Measurements from ENCODE around the gene NDST1. TPM values are rescaled to one million over a fixed set of nuclear protein-coding genes. Genes with fewer than 3 reads are reported as not detected.

The NDST1 gene
- polyA plus RNA-seq, 1 donor (not counting 4 experiments of a cell fraction or from before 2014, with no cell fraction given), result 24.9 TPM

DNA sequence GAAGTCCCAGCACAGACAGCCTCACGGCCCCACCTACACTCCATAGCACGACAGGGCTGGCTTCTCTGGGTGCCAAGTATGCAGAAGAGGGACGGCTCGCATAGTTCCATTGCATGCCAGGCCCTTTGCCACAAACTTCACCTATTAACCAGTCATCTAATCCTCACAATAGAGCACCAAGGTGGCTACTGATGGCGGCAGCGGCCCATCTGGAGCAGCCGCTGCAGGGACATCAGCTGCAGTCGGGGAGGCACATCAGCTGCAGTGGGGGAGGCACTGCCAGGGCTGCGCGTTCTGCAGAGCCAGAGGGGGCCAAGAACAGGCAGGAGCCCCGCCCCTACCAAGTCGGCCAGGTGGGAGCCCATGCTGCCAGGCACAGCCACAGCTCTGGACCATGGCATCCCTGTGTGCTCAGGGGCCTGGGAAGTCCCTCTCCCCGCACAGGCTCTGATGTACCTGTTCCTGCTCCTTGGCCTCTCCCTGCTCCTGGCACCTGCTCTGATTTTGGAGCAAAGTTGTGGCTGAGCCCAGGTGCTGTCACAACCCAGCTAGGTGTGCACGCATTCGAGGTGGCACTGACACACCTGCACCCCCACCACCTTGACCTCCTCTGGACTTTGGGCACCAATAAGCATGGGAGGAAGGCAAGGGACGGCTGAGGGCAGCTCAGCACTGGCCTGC is 71.0 kb downstream of the NDST1 start:
- H3K4me2 ChIP-seq (ENCODE audit: control insufficient read depth, extremely low read depth, insufficient read depth, low read depth, low read length), result no peak overlapping the region
- no peaks in the 10 kb centered on the region for H3K36me3 ChIP-seq (ENCODE audit: control insufficient read depth in 2 of 2, extremely low read depth in 1 of 2, insufficient read depth in 2 of 2, low read length in 2 of 2)
- no peaks in the 10 kb centered on the region for H3K79me2 ChIP-seq (ENCODE audit: control insufficient read depth, insufficient read depth, low read length)
- no peaks in the 10 kb centered on the region for H3K9me3 ChIP-seq (ENCODE audit: control insufficient read depth, low read depth, low read length)
- peaks cover 16% of the 10 kb centered on the region for H3K27me3 ChIP-seq (ENCODE audit: control insufficient read depth, extremely low read depth, insufficient read depth, low read length)
- FAIRE-seq (no peak), DNase-seq (ENCODE audit: low read depth, low spot score) (no peak)
- no peak overlapping the region for H3K4me3 ChIP-seq (ENCODE audit: control insufficient read depth in 2 of 3, extremely low read depth in 1 of 3, insufficient read depth in 2 of 3, low read depth in 1 of 3, low read length in 3 of 3)
- no peak overlapping the region for H3K27ac ChIP-seq (ENCODE audit: control insufficient read depth, insufficient read depth, low read length)
- H2AFZ ChIP-seq (ENCODE audit: control insufficient read depth, low read length), result no peak overlapping the region
- no peaks in the 10 kb centered on the region for H3K9me1 ChIP-seq (ENCODE audit: control insufficient read depth, extremely low read depth, insufficient read depth, low read length)
- TF ChIP-seq, protein P1, sequence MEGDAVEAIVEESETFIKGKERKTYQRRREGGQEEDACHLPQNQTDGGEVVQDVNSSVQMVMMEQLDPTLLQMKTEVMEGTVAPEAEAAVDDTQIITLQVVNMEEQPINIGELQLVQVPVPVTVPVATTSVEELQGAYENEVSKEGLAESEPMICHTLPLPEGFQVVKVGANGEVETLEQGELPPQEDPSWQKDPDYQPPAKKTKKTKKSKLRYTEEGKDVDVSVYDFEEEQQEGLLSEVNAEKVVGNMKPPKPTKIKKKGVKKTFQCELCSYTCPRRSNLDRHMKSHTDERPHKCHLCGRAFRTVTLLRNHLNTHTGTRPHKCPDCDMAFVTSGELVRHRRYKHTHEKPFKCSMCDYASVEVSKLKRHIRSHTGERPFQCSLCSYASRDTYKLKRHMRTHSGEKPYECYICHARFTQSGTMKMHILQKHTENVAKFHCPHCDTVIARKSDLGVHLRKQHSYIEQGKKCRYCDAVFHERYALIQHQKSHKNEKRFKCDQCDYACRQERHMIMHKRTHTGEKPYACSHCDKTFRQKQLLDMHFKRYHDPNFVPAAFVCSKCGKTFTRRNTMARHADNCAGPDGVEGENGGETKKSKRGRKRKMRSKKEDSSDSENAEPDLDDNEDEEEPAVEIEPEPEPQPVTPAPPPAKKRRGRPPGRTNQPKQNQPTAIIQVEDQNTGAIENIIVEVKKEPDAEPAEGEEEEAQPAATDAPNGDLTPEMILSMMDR (optimal IDR thresholded peaks at IDR 0.05 in 1 of 3, IDR thresholded peaks at IDR 0.05 in 1 of 3, conservative IDR thresholded peaks at IDR 0.05 in 1 of 3; ENCODE audit: extremely low read depth in 1 of 3, insufficient read depth in 2 of 3, low read length in 3 of 3), result no peak
- no peak for TF ChIP-seq EZH2 (IDR thresholded peaks at IDR 0.05; ENCODE audit: low read length)
- dilution Hi-C loops (cut with MboI; ENCODE audit: extremely low pct_ligation_motif_present, low sequenced_read_pairs), result no loop called here
- H3K9ac ChIP-seq (ENCODE audit: control insufficient read depth, extremely low read depth, insufficient read depth, low read length), result no peak overlapping the region
- H4K20me1 ChIP-seq (ENCODE audit: control insufficient read depth, extremely low read depth, insufficient read depth, low read length), result no peaks in the 10 kb centered on the region
- no peaks in the 10 kb centered on the region for H3K4me1 ChIP-seq (ENCODE audit: control insufficient read depth, extremely low read depth, insufficient read depth, low read length)

DNA sequence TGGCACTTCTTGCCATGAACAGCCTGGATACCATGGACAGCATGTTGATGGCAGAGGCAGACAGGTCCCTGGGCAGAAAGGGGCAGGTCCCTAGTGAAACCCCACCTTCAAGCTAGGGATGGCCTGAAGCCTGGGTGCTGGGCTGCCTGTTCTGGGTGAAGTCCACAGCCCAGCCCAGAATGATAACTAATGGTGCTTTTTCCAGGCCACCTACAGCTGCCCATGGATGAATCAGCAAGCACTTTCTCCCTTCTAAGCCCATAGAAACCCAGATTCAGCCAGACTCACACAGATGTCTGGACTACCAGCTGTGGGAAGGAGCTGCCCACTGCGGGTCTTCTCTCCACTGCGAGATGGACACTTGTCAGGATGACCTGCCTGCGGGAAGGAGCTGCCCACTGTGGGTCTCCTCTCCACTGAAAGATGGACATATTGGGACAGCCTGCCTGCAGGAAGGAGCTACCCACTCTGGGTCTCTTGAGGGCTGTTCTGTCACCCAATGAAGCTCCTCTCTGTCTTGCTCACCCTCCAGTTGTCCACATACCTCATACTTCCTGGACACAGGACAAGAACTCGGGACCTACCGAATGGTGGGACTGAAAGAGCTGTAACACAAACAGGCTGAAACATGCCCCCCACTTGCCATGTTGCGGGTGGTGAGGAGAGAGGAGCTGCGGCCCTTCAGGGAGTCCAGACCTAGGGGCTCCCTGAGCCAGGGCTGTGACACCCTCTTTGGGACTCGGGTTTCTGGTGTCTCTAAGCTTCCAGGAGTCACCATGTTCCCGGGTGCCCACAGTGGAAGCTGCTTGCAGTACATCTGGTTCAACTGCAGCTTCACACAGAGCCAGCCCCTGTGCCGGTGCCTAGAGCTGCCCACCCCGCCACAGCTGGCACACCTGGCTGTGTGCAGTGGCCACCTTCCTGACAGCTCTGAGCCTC is 71.8 kb downstream of the NDST1 start:
- DNase-seq (ENCODE audit: low read depth, low spot score) (no peak), FAIRE-seq (no peak)
- H3K9me1 ChIP-seq (ENCODE audit: control insufficient read depth, extremely low read depth, insufficient read depth, low read length), result no peaks in the 10 kb centered on the region
- no peaks in the 10 kb centered on the region for H3K9me3 ChIP-seq (ENCODE audit: control insufficient read depth, low read depth, low read length)
- TF ChIP-seq, protein P1 (optimal IDR thresholded peaks at IDR 0.05 in 1 of 3, IDR thresholded peaks at IDR 0.05 in 1 of 3, conservative IDR thresholded peaks at IDR 0.05 in 1 of 3; ENCODE audit: extremely low read depth in 1 of 3, insufficient read depth in 2 of 3, low read length in 3 of 3), result no peak
- TF ChIP-seq EZH2 (IDR thresholded peaks at IDR 0.05; ENCODE audit: low read length), result no peak
- H4K20me1 ChIP-seq (ENCODE audit: control insufficient read depth, extremely low read depth, insufficient read depth, low read length), result no peaks in the 10 kb centered on the region
- peaks cover 16% of the 10 kb centered on the region for H3K27me3 ChIP-seq (ENCODE audit: control insufficient read depth, extremely low read depth, insufficient read depth, low read length)
- no peak overlapping the region for H3K4me2 ChIP-seq (ENCODE audit: control insufficient read depth, extremely low read depth, insufficient read depth, low read depth, low read length)
- dilution Hi-C loops (cut with MboI; ENCODE audit: extremely low pct_ligation_motif_present, low sequenced_read_pairs), result no loop called here
- H3K4me3 ChIP-seq (ENCODE audit: control insufficient read depth in 2 of 3, extremely low read depth in 1 of 3, insufficient read depth in 2 of 3, low read depth in 1 of 3, low read length in 3 of 3), result no peak overlapping the region
- no peak overlapping the region for H2AFZ ChIP-seq (ENCODE audit: control insufficient read depth, low read length)
- no peak overlapping the region for H3K27ac ChIP-seq (ENCODE audit: control insufficient read depth, insufficient read depth, low read length)
- no peaks in the 10 kb centered on the region for H3K36me3 ChIP-seq (ENCODE audit: control insufficient read depth in 2 of 2, extremely low read depth in 1 of 2, insufficient read depth in 2 of 2, low read length in 2 of 2)
- no peaks in the 10 kb centered on the region for H3K79me2 ChIP-seq (ENCODE audit: control insufficient read depth, insufficient read depth, low read length)
- H3K9ac ChIP-seq (ENCODE audit: control insufficient read depth, extremely low read depth, insufficient read depth, low read length), result no peak overlapping the region
- no peaks in the 10 kb centered on the region for H3K4me1 ChIP-seq (ENCODE audit: control insufficient read depth, extremely low read depth, insufficient read depth, low read length)
